ENCODE measurements around the gene TMOD1. TPM values are rescaled to one million over a fixed set of nuclear protein-coding genes. Genes with fewer than 3 reads are reported as not detected.

The TMOD1 gene
- total and polyA plus RNA-seq, 2 experiments from 2014 or later = 0.69 to 4.5 TPM

- peaks cover 17% of the 10 kb centered on the region for H3K27me3 Mint-ChIP-seq (ENCODE audit: insufficient read depth, low read depth, poor library complexity)
- no peak overlapping the region for H2AFZ ChIP-seq
- no peaks in the 10 kb centered on the region for H3K36me3 Mint-ChIP-seq (ENCODE audit: low read depth)
- TF ChIP-seq POLR2AphosphoS5 (IDR thresholded peaks at IDR 0.05; ENCODE audit: low read depth) = no peak
- TF ChIP-seq EZH2phosphoT487 (IDR thresholded peaks at IDR 0.05; ENCODE audit: unreplicated experiment) = no peak
- no peak for TF ChIP-seq CREB1 (CRISPR knock-in tag; IDR thresholded peaks at IDR 0.05; ENCODE audit: low read depth)
- TF ChIP-seq CTCF (conservative IDR thresholded peaks at IDR 0.05; ENCODE audit: low read depth in 2 of 2) = no peak
- TF ChIP-seq NANOG (IDR thresholded peaks at IDR 0.05; ENCODE audit: borderline replicate concordance) = no peak
- H3K79me2 ChIP-seq (replicated peaks; ENCODE audit: insufficient read depth) = no peaks in the 10 kb centered on the region
- H3K4me1 Mint-ChIP-seq = peaks cover 12% of the 10 kb centered on the region
- H4K20me1 ChIP-seq (replicated peaks; ENCODE audit: insufficient read depth) = no peaks in the 10 kb centered on the region
- H3F3A ChIP-seq (replicated peaks; ENCODE audit: low read depth) = no peaks in the 10 kb centered on the region
- ATAC-seq = no peak
- H3K27ac Mint-ChIP-seq = no peak overlapping the region
- H3K4me2 ChIP-seq = no peak overlapping the region
- H3K27me3 ChIP-seq (ENCODE audit: insufficient read depth) = no peaks in the 10 kb centered on the region
- H3K27ac ChIP-seq (ENCODE audit: low read depth) = no peak overlapping the region
- no peak overlapping the region for H3K4me3 Mint-ChIP-seq
- H3K36me3 ChIP-seq (ENCODE audit: insufficient read depth) = no peaks in the 10 kb centered on the region
- no peak for DNase-seq (ENCODE audit: low spot score)
- H3K9me3 Mint-ChIP-seq = no peaks in the 10 kb centered on the region; the same call in 1 of the 3 replicates
- H3K4me3 ChIP-seq = no peak overlapping the region
- no peaks in the 10 kb centered on the region for H3K4me1 ChIP-seq (ENCODE audit: insufficient read depth)
- H3K9me2 ChIP-seq (ENCODE audit: insufficient read depth) = no peaks in the 10 kb centered on the region
These were observed 13.1 kb downstream of the TMOD1 start for GRCh38 chr9:97514531-97514930.

- H3K4me3 Mint-ChIP-seq = no peak overlapping the region
- Histone ChIP-seq H3K79me2 (replicated peaks; ENCODE audit: insufficient read depth) (no peaks in the 10 kb centered on the region), H3K4me3 (no peak overlapping the region), H3K4me1 (ENCODE audit: insufficient read depth) (no peaks in the 10 kb centered on the region), H4K20me1 (replicated peaks; ENCODE audit: insufficient read depth) (no peaks in the 10 kb centered on the region), H3K27me3 (ENCODE audit: insufficient read depth) (no peaks in the 10 kb centered on the region), H2AFZ (0 out of 2 replicates have a peak overlapping the region, but pooled peaks have one; percentile 74), H3K27ac (ENCODE audit: low read depth) (no peak overlapping the region), H3K4me2 (no peak overlapping the region), H3K9me2 (ENCODE audit: insufficient read depth) (no peaks in the 10 kb centered on the region), H3K36me3 (ENCODE audit: insufficient read depth) (no peaks in the 10 kb centered on the region), H3F3A (replicated peaks; ENCODE audit: low read depth) (no peaks in the 10 kb centered on the region)
- no peaks in the 10 kb centered on the region; the same call in 1 of the 3 replicates for H3K9me3 Mint-ChIP-seq
- no peaks in the 10 kb centered on the region for H3K36me3 Mint-ChIP-seq (ENCODE audit: low read depth)
- peaks cover 12% of the 10 kb centered on the region for H3K4me1 Mint-ChIP-seq
- ATAC-seq (no peak), DNase-seq (ENCODE audit: low spot score) (no peak)
- H3K27ac Mint-ChIP-seq = no peak overlapping the region
- peaks cover 17% of the 10 kb centered on the region for H3K27me3 Mint-ChIP-seq (ENCODE audit: insufficient read depth, low read depth, poor library complexity)
- TF ChIP-seq REST (IDR thresholded peaks at IDR 0.05; ENCODE audit: unreplicated experiment) (no peak), ETS1 (IDR thresholded peaks at IDR 0.05) (no peak), EZH2phosphoT487 (IDR thresholded peaks at IDR 0.05; ENCODE audit: unreplicated experiment) (no peak), CTCF (conservative IDR thresholded peaks at IDR 0.05; ENCODE audit: low read depth in 2 of 2) (no peak), NANOG (IDR thresholded peaks at IDR 0.05; ENCODE audit: borderline replicate concordance) (no peak), POLR2AphosphoS5 (IDR thresholded peaks at IDR 0.05; ENCODE audit: low read depth) (no peak), ZNF114 (CRISPR knock-in tag; IDR thresholded peaks at IDR 0.05) (no peak), CREB1 (CRISPR knock-in tag; IDR thresholded peaks at IDR 0.05; ENCODE audit: low read depth) (no peak), STAT1 (IDR thresholded peaks at IDR 0.05; ENCODE audit: unreplicated experiment) (no peak), EZH2 (IDR thresholded peaks at IDR 0.05; ENCODE audit: low read depth, unreplicated experiment) (no peak)
These were observed 14.2 kb downstream of the TMOD1 start for GRCh38 chr9:97515662-97516061.

All from GM23338 (cell line).